Activated CD8-positive, alpha-beta memory T cell treated with anti-CD3 and anti-CD28 coated beads for 4 hours (primary cell): ENCODE data around the gene KLHL13.

ENCODE experiments used
- DNase-seq, 2 donors: peaks; one replicate each; pipeline ENCODE4 v3.0.0-alpha.2; 2020; ENCODE audit warnings: low read depth in 2 of 2

Gene KLHL13

GRCh38 chrX:117860517-117860916, 256.1 kb downstream of the KLHL13 start:
- DNase-seq: no peak

GRCh38 chrX:117854806-117855205, 261.8 kb downstream of the KLHL13 start:
- no peak for DNase-seq

- DNase-seq: no peak
These were observed 265.6 kb downstream of the KLHL13 start for GRCh38 chrX:117851025-117851424.
